SU-DHL-6 (cell line): ENCODE results near the gene ZRANB3.
"Not testable (repeated sequence)": the region's sequence is repeated elsewhere in the genome, so short reads cannot be mapped to it uniquely, and the experiment has no call there.

Source experiments
- H2AFZ ChIP-seq: fragments of 200-600 bp; sonication (generic); 2 replicates; pipeline ENCODE4 v1.6.1; 2014; ENCODE audit warnings: low read depth, mild to moderate bottlenecking, moderate library complexity, mixed read lengths, antibody characterized with exemption, low read length; ENCODE audit not compliant: severe bottlenecking
- H3F3A ChIP-seq: fragments of 200-600 bp; shearing (Covaris generic); 2 replicates; pipeline ENCODE4 v1.6.0; 2016; ENCODE audit warnings: antibody characterized with exemption, mild to moderate bottlenecking; ENCODE audit not compliant: insufficient read depth
- H3K27ac ChIP-seq: fragments of 200-600 bp; sonication (generic); 2 replicates; pipeline ENCODE4 v1.5.1; 2016; ENCODE audit warnings: low read depth, mild to moderate bottlenecking, low read length, moderate library complexity, mixed read lengths
- H3K27me3 ChIP-seq: fragments of 200-600 bp; sonication (generic), shearing (Covaris generic); 2 replicates; pipeline ENCODE4 v1.6.0; 2014; ENCODE audit warnings: mild to moderate bottlenecking, low read length
- H3K36me3 ChIP-seq: fragments of 200-600 bp; sonication (generic); 2 replicates; pipeline ENCODE4 v1.6.1; 2014; ENCODE audit warnings: mild to moderate bottlenecking, low read length, mixed read lengths
- H3K4me2 ChIP-seq: fragments of 300-600, 200-600 bp; shearing (Covaris generic), sonication (generic); 2 replicates; pipeline ENCODE4 v1.6.0; 2014; ENCODE audit warnings: low read length, low read depth, mild to moderate bottlenecking; ENCODE audit not compliant: poor library complexity, severe bottlenecking
- H3K4me3 ChIP-seq: fragments of 200-600 bp; sonication (generic); 2 replicates; pipeline ENCODE4 v1.5.1; 2014; ENCODE audit warnings: antibody characterized with exemption, low read length, mild to moderate bottlenecking, mixed read lengths; ENCODE audit not compliant: insufficient read depth, poor library complexity, severe bottlenecking
- H3K79me2 ChIP-seq: fragments of 200-600 bp; sonication (generic); 2 replicates; pipeline ENCODE4 v1.6.1; 2014; ENCODE audit warnings: mild to moderate bottlenecking, low read length, moderate library complexity; ENCODE audit not compliant: insufficient read depth
- H3K9ac ChIP-seq: fragments of 200-600 bp; sonication (generic); 2 replicates; pipeline ENCODE4 v1.7.0; 2014; ENCODE audit warnings: mild to moderate bottlenecking, low read length
- H3K9me2 ChIP-seq: fragments of 200-600 bp; sonication (generic); replicated peaks from 2 replicates; pipeline ENCODE4 v1.6.1; 2014; ENCODE audit warnings: low read length; ENCODE audit not compliant: insufficient read depth
- H3K9me3 ChIP-seq: fragments of 200-600 bp; sonication (generic); 2 replicates; pipeline ENCODE4 v1.6.1; 2014; ENCODE audit warnings: low read length, mixed read lengths; ENCODE audit not compliant: insufficient read depth
- H4K20me1 ChIP-seq: fragments of 200-600 bp; sonication (generic); 2 replicates; pipeline ENCODE4 v1.6.1; 2014; ENCODE audit warnings: low read depth, mild to moderate bottlenecking, antibody characterized with exemption, low read length, moderate library complexity, mixed read lengths
- CTCF ChIP-seq: fragments of 200-600 bp; sonication (generic); IDR thresholded peaks from one replicate; pipeline ENCODE4 v1.5.1; 2017; ENCODE audit warnings: antibody characterized with exemption, mild to moderate bottlenecking, low read length, moderate library complexity; ENCODE audit not compliant: insufficient read depth, poor library complexity, severe bottlenecking
- EZH2phosphoT487 ChIP-seq: fragments of 200-600 bp; sonication (generic), shearing (Covaris generic); conservative IDR thresholded peaks from 2 replicates; pipeline ENCODE4 v1.6.1; 2018; ENCODE audit warnings: mild to moderate bottlenecking, antibody characterized with exemption, low read length, moderate library complexity, mixed read lengths

Gene ZRANB3

GRCh38 chr2:135411646-135412045 is 119.4 kb downstream of the ZRANB3 start:
- Histone ChIP-seq H3K9me3 (no peaks in the 10 kb centered on the region), H3K4me2 (no peak overlapping the region)
- TF ChIP-seq CTCF (no peak), EZH2phosphoT487 (no peak)

DNA sequence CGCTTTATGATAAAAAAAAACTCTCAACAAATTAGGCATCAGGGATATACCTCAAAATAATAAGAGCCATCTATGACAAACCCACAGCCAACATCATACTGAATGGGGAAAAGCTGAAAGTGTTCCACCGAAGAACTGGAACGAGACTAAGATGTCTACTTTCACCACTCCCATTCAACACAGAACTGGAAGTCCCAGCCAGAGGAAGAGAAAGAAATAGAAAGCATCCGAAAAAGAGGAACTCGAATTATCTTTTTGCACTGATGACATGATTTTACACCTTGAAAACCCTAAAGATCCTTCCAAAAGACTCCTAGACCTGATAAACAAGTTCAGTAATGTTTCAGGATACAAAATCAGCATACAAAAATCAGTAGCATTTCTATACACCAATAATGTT is 121.6 kb downstream of the ZRANB3 start:
- no peaks in the 10 kb centered on the region for H3K9me2 ChIP-seq
- no peaks in the 10 kb centered on the region for H4K20me1 ChIP-seq
- no peaks in the 10 kb centered on the region for H3K27me3 ChIP-seq
- no peaks in the 10 kb centered on the region for H3K79me2 ChIP-seq
- H3F3A ChIP-seq, result no peaks in the 10 kb centered on the region
- H2AFZ ChIP-seq, result no peak overlapping the region
- H3K4me2 ChIP-seq, result no peak overlapping the region
- no peak overlapping the region for H3K27ac ChIP-seq
- TF ChIP-seq EZH2phosphoT487, result no peak
- no peak for TF ChIP-seq CTCF
- no peak overlapping the region for H3K9ac ChIP-seq
- H3K9me3 ChIP-seq, result no peaks in the 10 kb centered on the region
- H3K36me3 ChIP-seq, result no peaks in the 10 kb centered on the region
- H3K4me3 ChIP-seq, result no peak overlapping the region

More at GRCh38 chr2:135411646-135412045, 119.4 kb downstream of the ZRANB3 start:
- no peaks in the 10 kb centered on the region for H3K79me2 ChIP-seq
- H3K36me3 ChIP-seq, result no peaks in the 10 kb centered on the region
- no peaks in the 10 kb centered on the region for H3F3A ChIP-seq
- no peak overlapping the region for H3K27ac ChIP-seq
- no peaks in the 10 kb centered on the region for H3K9me2 ChIP-seq
- no peak overlapping the region for H3K9ac ChIP-seq
- H2AFZ ChIP-seq, result no peak overlapping the region
- H3K27me3 ChIP-seq, result no peaks in the 10 kb centered on the region
- H3K4me3 ChIP-seq, result no peak overlapping the region
- no peaks in the 10 kb centered on the region for H4K20me1 ChIP-seq

DNA sequence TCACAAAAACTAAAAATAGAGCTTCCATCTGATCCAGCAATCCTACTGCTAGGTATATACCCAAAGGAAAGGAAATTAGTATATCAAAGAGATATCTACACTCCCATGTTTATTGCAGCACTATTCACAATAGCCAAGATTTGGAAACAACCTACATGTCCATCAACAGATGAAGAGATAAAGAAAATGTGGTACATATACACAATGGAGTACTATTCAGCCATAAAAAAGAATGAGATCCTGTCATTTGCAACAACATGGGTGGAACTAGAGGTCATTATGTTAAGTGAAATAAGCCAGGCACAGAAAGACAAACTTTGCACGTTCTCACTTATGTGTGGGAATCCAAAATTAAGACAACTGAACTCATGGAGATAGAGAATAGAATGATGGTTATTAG is 134.8 kb downstream of the ZRANB3 start:
- not testable (repeated sequence) for H3K9ac ChIP-seq

GRCh38 chr2:135386993-135387392 is 144.0 kb downstream of the ZRANB3 start:
- Histone ChIP-seq H3K27ac (no peak overlapping the region), H3K36me3 (no peaks in the 10 kb centered on the region), H3K9ac (no peak overlapping the region), H3K79me2 (no peaks in the 10 kb centered on the region), H3K9me2 (no peaks in the 10 kb centered on the region), H4K20me1 (no peaks in the 10 kb centered on the region), H3K4me3 (no peak overlapping the region), H3K27me3 (no peaks in the 10 kb centered on the region), H3K4me2 (no peak overlapping the region), H2AFZ (no peak overlapping the region), H3K9me3 (no peaks in the 10 kb centered on the region), H3F3A (no peaks in the 10 kb centered on the region)
- TF ChIP-seq CTCF (no peak), EZH2phosphoT487 (no peak)

More for the DNA sequence above, 134.8 kb downstream of the ZRANB3 start:
- not testable (repeated sequence) for H3K27ac ChIP-seq, H3K9me2 ChIP-seq, H3K79me2 ChIP-seq, H3F3A ChIP-seq, H3K4me3 ChIP-seq, H4K20me1 ChIP-seq, H3K4me2 ChIP-seq, H3K9me3 ChIP-seq, H3K36me3 ChIP-seq, H3K27me3 ChIP-seq, H2AFZ ChIP-seq
